GM18907 (cell line): Measurements from ENCODE around the gene LEMD1.
"Not testable (repeated sequence)": the region's sequence is repeated elsewhere in the genome, so short reads cannot be mapped to it uniquely, and the experiment has no call there.

ENCODE experiments used
- ATAC-seq: cut with Tn5 transposase; IDR thresholded peaks from one replicate; pipeline ENCODE4 v1.9.1; 2021; ENCODE audit warnings: mild to moderate bottlenecking, moderate library complexity; ENCODE audit not compliant: unreplicated experiment

LEMD1 gene

GRCh38 chr1:205382561-205382960 lies 39.3 kb downstream of the LEMD1 start:
- ATAC-seq: no peak

GRCh38 chr1:205381305-205381704 lies 40.6 kb downstream of the LEMD1 start:
- no peak for ATAC-seq

- no peak for ATAC-seq
Measured at GRCh38 chr1:205380882-205381281, 41.0 kb downstream of the LEMD1 start.

- ATAC-seq: no peak
Measured at GRCh38 chr1:205379056-205379455, 42.8 kb downstream of the LEMD1 start.

- ATAC-seq: no peak
Measured at GRCh38 chr1:205377355-205377754, 44.5 kb downstream of the LEMD1 start.

GRCh38 chr1:205376739-205377138 lies 45.1 kb downstream of the LEMD1 start:
- ATAC-seq: no peak

GRCh38 chr1:205375835-205376545 lies 45.9 kb downstream of the LEMD1 start:
- no peak for ATAC-seq

GRCh38 chr1:205374210-205375078 lies 47.4 kb downstream of the LEMD1 start:
- ATAC-seq: no peak

- ATAC-seq: no peak
Measured at GRCh38 chr1:205373798-205374175, 48.1 kb downstream of the LEMD1 start.

GRCh38 chr1:205373022-205373797 lies 48.6 kb downstream of the LEMD1 start:
- no peak for ATAC-seq

- ATAC-seq: no peak
Measured at GRCh38 chr1:205371871-205372660, 49.8 kb downstream of the LEMD1 start.

- no peak for ATAC-seq
Measured at GRCh38 chr1:205370780-205371179, 51.1 kb downstream of the LEMD1 start.

- no peak for ATAC-seq
Measured at GRCh38 chr1:205369701-205370123, 52.1 kb downstream of the LEMD1 start.

GRCh38 chr1:205368478-205368877 lies 53.4 kb downstream of the LEMD1 start:
- ATAC-seq: no peak

- ATAC-seq: no peak
Measured at GRCh38 chr1:205365945-205366463, 55.9 kb downstream of the LEMD1 start.

GRCh38 chr1:205365086-205365485 lies 56.8 kb downstream of the LEMD1 start:
- ATAC-seq: not testable (repeated sequence)

- no peak for ATAC-seq
Measured at GRCh38 chr1:205360891-205361290, 61.0 kb downstream of the LEMD1 start.

- no peak for ATAC-seq
Measured at GRCh38 chr1:205359771-205360565, 61.9 kb downstream of the LEMD1 start.

GRCh38 chr1:205358579-205358978 lies 63.3 kb downstream of the LEMD1 start:
- ATAC-seq: no peak

- ATAC-seq: no peak
Measured at GRCh38 chr1:205357567-205357966, 64.3 kb downstream of the LEMD1 start.
